Skin epidermis (tissue), 12 donors: ENCODE measurements around the gene PDE6D.

Source experiments
- H3K27ac ChIP-seq, 21 experiments: fragments of 200-600 bp; sonication (generic) in 11 of 21; one replicate each; pipeline ENCODE4 v1.5.0; 2020; ENCODE audit warnings: mild to moderate bottlenecking in 3 of 21, inconsistent platforms in 2 of 21, moderate library complexity in 2 of 21
- H3K4me3 ChIP-seq, 7 experiments: fragments of 200-600 bp; sonication (generic) in 2 of 7; one replicate each; pipeline ENCODE4 v1.5.0; 2020; ENCODE audit warnings: inconsistent platforms in 2 of 7, mild to moderate bottlenecking in 2 of 7, moderate library complexity in 1 of 7

Gene PDE6D

GRCh38 chr2:231687133-231687852 is 93.8 kb downstream of the PDE6D start:
- Histone ChIP-seq H3K27ac (no peak overlapping the region), H3K4me3 (no peak overlapping the region)

- Histone ChIP-seq H3K27ac (no peak overlapping the region), H3K4me3 (no peak overlapping the region)
Measured at GRCh38 chr2:231686192-231687100, 94.6 kb downstream of the PDE6D start.

GRCh38 chr2:231685349-231686191 is 95.5 kb downstream of the PDE6D start:
- no peak overlapping the region for H3K27ac ChIP-seq
- H3K4me3 ChIP-seq, result no peak overlapping the region

DNA sequence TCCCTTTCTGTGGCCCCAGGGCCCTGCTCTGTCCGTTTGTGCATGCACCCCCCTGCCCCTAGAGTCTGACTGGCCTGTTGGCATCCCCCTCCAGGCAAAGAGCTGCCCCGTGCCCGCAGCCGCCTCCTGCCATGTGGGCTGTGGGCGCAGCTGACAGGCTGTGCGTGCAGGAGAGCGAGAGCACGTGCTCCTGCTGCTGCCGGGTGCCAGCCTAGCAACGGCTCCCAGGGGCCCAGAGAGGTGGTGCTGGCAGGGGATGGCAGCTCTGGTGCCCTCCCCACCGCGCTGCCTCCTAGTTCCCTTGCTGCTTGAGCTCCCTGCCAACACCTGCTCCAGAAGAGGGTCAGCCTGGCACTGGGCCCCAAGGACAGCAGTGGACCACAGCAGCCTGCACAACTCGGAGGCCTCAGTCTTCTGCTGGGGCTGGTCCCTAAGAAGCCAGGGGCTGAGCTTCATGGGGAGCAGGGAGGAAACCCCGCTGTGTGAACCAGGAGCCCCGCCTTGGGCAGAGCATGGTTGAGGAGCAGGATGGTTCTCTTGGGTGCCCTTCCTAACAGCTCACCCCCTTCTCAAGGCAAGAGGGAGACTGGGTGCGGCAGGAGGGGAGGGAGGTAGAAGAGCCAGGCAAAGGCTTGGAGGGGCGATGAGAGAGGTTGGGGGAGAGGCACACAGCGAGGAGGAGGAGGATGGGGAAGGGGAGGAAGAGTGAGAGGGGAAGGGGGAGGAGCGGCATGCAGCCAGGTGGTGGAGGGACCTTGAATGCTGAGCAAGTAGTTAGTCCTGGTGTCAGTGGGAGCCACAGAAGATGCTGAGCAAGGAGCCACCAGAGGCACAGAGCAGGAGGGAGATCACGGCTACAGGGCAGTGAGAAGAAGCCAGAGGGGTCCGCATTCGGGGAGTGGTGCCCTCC is 96.5 kb downstream of the PDE6D start:
- no peak overlapping the region for H3K27ac ChIP-seq
- H3K4me3 ChIP-seq, result no peak overlapping the region

DNA sequence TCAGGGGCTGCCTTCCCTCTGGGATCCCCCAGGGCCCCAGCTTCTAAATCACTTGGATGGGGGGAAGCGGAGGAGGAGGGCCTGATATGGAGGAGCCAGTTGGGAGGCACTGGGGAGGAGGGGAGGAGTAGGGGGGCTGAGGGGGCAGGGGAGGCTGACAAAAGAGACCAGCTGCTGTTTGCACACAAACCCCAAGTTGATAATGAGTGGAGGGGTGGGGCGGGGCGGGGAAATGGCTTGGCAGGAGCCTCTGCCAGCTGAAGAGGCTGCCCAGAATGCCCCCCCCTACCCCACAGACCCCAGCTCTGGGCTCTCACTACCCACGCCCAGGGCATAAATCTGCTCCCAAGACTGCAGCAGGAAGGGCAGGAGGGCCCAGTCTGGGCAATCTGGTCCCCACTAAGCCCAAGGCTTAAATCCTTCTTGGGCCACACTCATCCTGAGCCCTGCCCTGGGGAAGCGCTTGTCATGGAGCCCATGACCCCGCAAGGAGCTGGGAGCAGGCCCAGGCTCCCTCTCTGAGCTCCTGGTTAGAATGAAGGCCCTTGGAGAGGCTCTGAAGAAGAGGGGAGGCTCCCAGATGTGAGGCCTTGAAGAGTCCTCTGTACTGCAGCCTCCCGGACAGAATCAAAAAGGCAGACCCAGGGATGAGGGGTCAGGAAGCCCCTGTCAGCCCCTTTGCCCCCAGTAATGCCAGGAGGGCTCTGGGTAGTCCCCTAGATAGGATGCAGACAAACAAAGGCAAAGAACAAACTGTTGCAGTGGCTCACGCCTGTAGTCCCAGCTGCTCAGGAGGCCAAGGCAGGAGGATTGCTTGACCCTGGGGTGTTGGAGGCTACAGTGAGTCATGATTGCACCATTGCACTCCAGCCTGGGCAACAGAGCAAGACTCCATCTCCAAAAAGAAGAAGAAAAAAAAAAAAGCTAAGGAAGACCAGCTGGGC is 97.5 kb downstream of the PDE6D start:
- H3K4me3 ChIP-seq, result no peak overlapping the region
- no peak overlapping the region for H3K27ac ChIP-seq

GRCh38 chr2:231682603-231683291 is 98.3 kb downstream of the PDE6D start:
- Histone ChIP-seq H3K4me3 (no peak overlapping the region), H3K27ac (peak overlapping the region in 1 of 21 experiments; percentile 44)
